LNCAP (cell line): Measurements from ENCODE around the gene C16orf95.

Source experiments
- CTCF ChIP-seq: fragments of 450-650 bp; IDR thresholded peaks from 2 replicates; pipeline ENCODE4 v1.5.1; 2017; ENCODE audit warnings: mild to moderate bottlenecking

The C16orf95 gene

GRCh38 chr16:87304951-87305350 lies 12.2 kb downstream of the C16orf95 start:
- no peak for TF ChIP-seq CTCF

- no peak for TF ChIP-seq CTCF
Observed at GRCh38 chr16:87303962-87304521, 13.2 kb downstream of the C16orf95 start.

GRCh38 chr16:87303431-87303930 lies 13.7 kb downstream of the C16orf95 start:
- no peak for TF ChIP-seq CTCF

- no peak for TF ChIP-seq CTCF
Observed at GRCh38 chr16:87298857-87299465, 18.2 kb downstream of the C16orf95 start.

- TF ChIP-seq CTCF = peak; percentile 76
Observed at GRCh38 chr16:87297918-87298631, 19.1 kb downstream of the C16orf95 start.

- no peak for TF ChIP-seq CTCF
Observed at GRCh38 chr16:87297407-87297806, 19.8 kb downstream of the C16orf95 start.

GRCh38 chr16:87295661-87296531 lies 21.3 kb downstream of the C16orf95 start:
- no peak for TF ChIP-seq CTCF
